CD14-positive monocyte (primary cell): ENCODE data around the gene CALCOCO2. TPM values are rescaled to one million over a fixed set of nuclear protein-coding genes. Genes with fewer than 3 reads are reported as not detected.
A peak's percentile ranks its signal among the peaks of the same experiment; 100 is the strongest.
"Not testable (repeated sequence)": the region's sequence is repeated elsewhere in the genome, so short reads cannot be mapped to it uniquely, and the experiment has no call there.

Experiments
- DNase-seq, 3 donors: peaks; one replicate each; pipeline ENCODE4 v3.0.0-alpha.2; 2011 to 2022
- H2AFZ ChIP-seq: 2 replicates; pipeline ENCODE4 v1.6.0; 2012; ENCODE audit warnings: mild to moderate bottlenecking, low read depth, low read length, inconsistent platforms; ENCODE audit not compliant: insufficient read depth, poor library complexity, severe bottlenecking
- H3K27ac ChIP-seq, 2 donors: 1 replicate in 1 of 2; 2 replicates in 1 of 2; pipeline ENCODE4 v1.5.1; 2012 to 2013; ENCODE audit warnings: low read length in 2 of 2, control low read depth in 1 of 2, inconsistent platforms in 1 of 2, low read depth in 1 of 2, mild to moderate bottlenecking in 1 of 2
- H3K27me3 ChIP-seq, 2 donors: one replicate each; pipeline versions ENCODE4 v1.6.0 to v1.6.1; 2011 to 2013; ENCODE audit warnings: low read length in 2 of 2; ENCODE audit not compliant: control insufficient read depth in 2 of 2, insufficient read depth in 2 of 2
- H3K36me3 ChIP-seq, 2 donors: replicated peaks in 1 of 2; 1 replicate in 1 of 2; 2 replicates in 1 of 2; pipeline versions ENCODE4 v1.5.1 to v1.6.1; 2012 to 2013; ENCODE audit warnings: low read length in 2 of 2, control low read depth in 1 of 2, inconsistent platforms in 1 of 2, mild to moderate bottlenecking in 1 of 2; ENCODE audit not compliant: insufficient read depth in 2 of 2, control insufficient read depth in 1 of 2
- H3K4me1 ChIP-seq, 2 donors: 1 replicate in 1 of 2; 2 replicates in 1 of 2; pipeline versions ENCODE4 v1.5.1 to v1.6.1; 2012 to 2013; ENCODE audit warnings: low read length in 2 of 2, control low read depth in 1 of 2, inconsistent platforms in 1 of 2, mild to moderate bottlenecking in 1 of 2, moderate library complexity in 1 of 2; ENCODE audit not compliant: insufficient read depth in 2 of 2, control insufficient read depth in 1 of 2
- H3K4me2 ChIP-seq: replicated peaks from 2 replicates; pipeline ENCODE3; 2012; ENCODE audit warnings: low read length, moderate library complexity, mild to moderate bottlenecking; ENCODE audit not compliant: poor library complexity, severe bottlenecking; ENCODE audit errors: extremely low read depth
- H3K4me3 ChIP-seq, 3 experiments: fragments of 200-600 bp in 1 of 3; sonication (generic) in 1 of 3; replicated peaks in 1 of 3; 1 replicate in 2 of 3; 2 replicates in 1 of 3; pipeline ENCODE4 v1.5.1; 2011 to 2013; ENCODE audit warnings: low read length in 3 of 3, mild to moderate bottlenecking in 3 of 3, control low read depth in 2 of 3, low read depth in 2 of 3, inconsistent platforms in 1 of 3, moderate library complexity in 1 of 3
- H3K79me2 ChIP-seq: 2 replicates; pipeline ENCODE4 v1.6.0; 2012; ENCODE audit warnings: mild to moderate bottlenecking, control low read depth, inconsistent platforms, low read length, moderate library complexity; ENCODE audit not compliant: insufficient read depth
- H3K9ac ChIP-seq: 2 replicates; pipeline ENCODE4 v1.6.0; 2017; ENCODE audit warnings: low read length, mild to moderate bottlenecking; ENCODE audit not compliant: insufficient read depth, poor library complexity, severe bottlenecking
- H3K9me3 ChIP-seq, 2 donors: replicated peaks in 1 of 2; 1 replicate in 1 of 2; 2 replicates in 1 of 2; pipeline versions ENCODE4 v1.5.1 to v1.6.1; 2012 to 2013; ENCODE audit warnings: low read length in 2 of 2, control low read depth in 1 of 2; ENCODE audit not compliant: control insufficient read depth in 1 of 2, insufficient read depth in 1 of 2
- H4K20me1 ChIP-seq: 2 replicates; pipeline ENCODE4 v1.6.0; 2012; ENCODE audit warnings: mild to moderate bottlenecking, low read length, control low read depth, moderate library complexity; ENCODE audit not compliant: insufficient read depth
- H3K27ac Mint-ChIP-seq, 7 donors: one replicate each; pipeline ENCODE4 v1.8.0; 2020; ENCODE audit warnings: mild to moderate bottlenecking in 7 of 7, mixed read lengths in 7 of 7, moderate library complexity in 6 of 7, inconsistent platforms in 2 of 7
- H3K27me3 Mint-ChIP-seq, 3 donors: one replicate each; pipeline ENCODE4 v1.8.0; 2021 to 2022; ENCODE audit warnings: low read depth in 3 of 3, mild to moderate bottlenecking in 3 of 3, mixed read lengths in 3 of 3, moderate library complexity in 3 of 3, inconsistent platforms in 1 of 3
- H3K36me3 Mint-ChIP-seq, 2 donors: one replicate each; pipeline ENCODE4 v1.8.0; 2020; ENCODE audit warnings: mixed read lengths in 2 of 2, inconsistent platforms in 1 of 2, mild to moderate bottlenecking in 1 of 2
- H3K4me1 Mint-ChIP-seq: one replicate; pipeline ENCODE4 v1.8.0; 2020; ENCODE audit warnings: mild to moderate bottlenecking, mixed read lengths
- H3K4me3 Mint-ChIP-seq, 2 donors: one replicate each; pipeline ENCODE4 v1.8.0; 2020; ENCODE audit warnings: mild to moderate bottlenecking in 2 of 2, mixed read lengths in 2 of 2, moderate library complexity in 1 of 2
- H3K9me3 Mint-ChIP-seq, 7 donors: one replicate each; pipeline ENCODE4 v1.8.0; 2020 to 2022; ENCODE audit warnings: mixed read lengths in 7 of 7, mild to moderate bottlenecking in 6 of 7, moderate library complexity in 6 of 7, inconsistent platforms in 2 of 7
- CTCF ChIP-seq: fragments of 200-600 bp; IDR thresholded peaks from one replicate; pipeline ENCODE4 v1.8.0; 2022; ENCODE audit warnings: antibody characterized with exemption, mild to moderate bottlenecking
- WGBS: methylation state at CpG from one replicate; pipeline ENCODE4 v1.1.5; 2013; ENCODE audit warnings: missing lambda C conversion rate; ENCODE audit not compliant: insufficient coverage; 5-methylcytosine and 5-hydroxymethylcytosine counted together
- intact Hi-C, 2 donors: fragments of 100-400 bp; cut with micrococcal nuclease; formaldehyde crosslinking; loops; one replicate each; pipeline versions ENCODE4 v1.15.0 to v1.15.1; 2023
- polyA plus RNA-seq, 3 donors: library from polyadenylated mRNA; depleted of rRNA in 1 of 3; unstranded in 2 of 3; stranded (reverse) in 1 of 3; fragments of 300-500 nt in 2 of 3; fragments of >200 nt in 1 of 3; fragmentation: Illumina TruSeq in 2 of 3; gene quantifications; 1 replicate in 2 of 3; 2 replicates in 1 of 3; pipeline ENCODE4 v1.2.3, GENCODE V29; 2012 to 2021

Gene CALCOCO2
- polyA plus RNA-seq, 3 donors: 87.5 to 280 (median 214) TPM

GRCh38 chr17:48819466-48819865 is 11.4 kb upstream of the CALCOCO2 start:
- H3K27me3 Mint-ChIP-seq: peaks cover 50 to 86% (median 67%) of the 10 kb centered on the region in 3 donors

GRCh38 chr17:48820936-48821335 is 9.9 kb upstream of the CALCOCO2 start:
- peaks cover 0 to 12% of the 10 kb centered on the region in 2 donors for H3K9me3 ChIP-seq
- DNase-seq, H3K27ac Mint-ChIP-seq, H3K9ac ChIP-seq, H2AFZ ChIP-seq, H3K79me2 ChIP-seq, H3K4me3 ChIP-seq, H3K27ac ChIP-seq, H4K20me1 ChIP-seq, H3K36me3 Mint-ChIP-seq, H3K4me2 ChIP-seq, H3K36me3 ChIP-seq, H3K4me3 Mint-ChIP-seq, intact Hi-C loops: not testable (repeated sequence)
- H3K9me3 Mint-ChIP-seq: peaks cover 0 to 11% (median 6%) of the 10 kb centered on the region in 7 donors
- 94% methylated on average over 3 of the region's 6 CpGs for WGBS
- H3K4me1 Mint-ChIP-seq: peaks cover 11% of the 10 kb centered on the region
- peaks cover 27 to 32% of the 10 kb centered on the region in 2 donors for H3K27me3 ChIP-seq
- H3K4me1 ChIP-seq: peaks cover 10 to 12% of the 10 kb centered on the region in 2 donors
- peaks cover 40 to 73% (median 54%) of the 10 kb centered on the region in 3 donors for H3K27me3 Mint-ChIP-seq

More at GRCh38 chr17:48819466-48819865, 11.4 kb upstream of the CALCOCO2 start:
- H3K9me3 ChIP-seq: peaks cover 0 to 17% of the 10 kb centered on the region in 2 donors
- Mint-ChIP-seq H3K27ac (no peak overlapping the region), H3K4me3 (peak overlapping the region in 1 of 2 donors; percentile 78), H3K36me3 (peaks cover 0 to 2% of the 10 kb centered on the region in 2 donors), H3K9me3 (peaks cover 0 to 11% (median 6%) of the 10 kb centered on the region in 7 donors), H3K4me1 (peaks cover 11% of the 10 kb centered on the region)
- no peaks in the 10 kb centered on the region for H3K79me2 ChIP-seq
- H3K4me3 ChIP-seq: no peak overlapping the region
- TF ChIP-seq CTCF: no peak
- H3K4me1 ChIP-seq: peaks cover 10 to 12% of the 10 kb centered on the region in 2 donors
- no peak overlapping the region for H2AFZ ChIP-seq
- H3K36me3 ChIP-seq: no peaks in the 10 kb centered on the region
- DNase-seq: no peak
- H3K27me3 ChIP-seq: peaks cover 41 to 46% of the 10 kb centered on the region in 2 donors
- no peak overlapping the region for H3K4me2 ChIP-seq
- intact Hi-C loops: loop anchor here in 1 of 2 donors (5.0 kb wide), 1 partner anchor 33 kb away; no protein-coding TSS in a partner anchor
- no peak overlapping the region for H3K27ac ChIP-seq
- no peak overlapping the region for H3K9ac ChIP-seq
- no peaks in the 10 kb centered on the region for H4K20me1 ChIP-seq
- 94% methylated on average over 10 of the region's 11 CpGs for WGBS
